Testis (tissue), 3 donors: ENCODE data around the gene SEC14L6. TPM values are rescaled to one million over a fixed set of nuclear protein-coding genes. Genes with fewer than 3 reads are reported as not detected.

Experiments
- DNase-seq: peaks from one replicate; pipeline ENCODE4 v3.0.0-alpha.2; 2019
- H3K27ac ChIP-seq, 2 donors: fragments of 200-600 bp; sonication (generic); one replicate each; pipeline ENCODE4 v1.5.1; 2019
- H3K27me3 ChIP-seq: fragments of 200-600 bp; sonication (generic); one replicate; pipeline ENCODE4 v1.5.1; 2019
- H3K36me3 ChIP-seq: fragments of 200-600 bp; sonication (generic); one replicate; pipeline ENCODE4 v1.5.1; 2017; ENCODE audit warnings: low read depth; ENCODE audit errors: missing control alignments
- H3K4me1 ChIP-seq: fragments of 200-600 bp; sonication (generic); one replicate; pipeline ENCODE4 v1.5.1; 2019
- H3K4me3 ChIP-seq, 2 donors: fragments of 200-600 bp; sonication (generic); one replicate each; pipeline ENCODE4 v1.5.1; 2017 to 2019
- H3K9me3 ChIP-seq: fragments of 200-600 bp; sonication (generic); one replicate; pipeline ENCODE4 v1.5.1; 2017
- CTCF ChIP-seq, 3 experiments: fragments of 450-650 bp in 2 of 3; fragments of 200-600 bp in 1 of 3; sonication (generic) in 1 of 3; IDR thresholded peaks; one replicate each; pipeline ENCODE4 v1.5.1; 2016 to 2019; ENCODE audit warnings: antibody characterized with exemption in 3 of 3, mild to moderate bottlenecking in 2 of 3, moderate library complexity in 1 of 3
- POLR2A ChIP-seq: fragments of 450-650 bp; IDR thresholded peaks from one replicate; pipeline ENCODE4 v1.6.1; 2017; ENCODE audit warnings: antibody characterized with exemption, mild to moderate bottlenecking, moderate library complexity
- WGBS, 2 donors: methylation state at CpG; one replicate each; pipeline ENCODE4 v1.1.5; 2018; 5-methylcytosine and 5-hydroxymethylcytosine counted together
- intact Hi-C: fragments of 100-400 bp; cut with DNase I; formaldehyde crosslinking; loops from one replicate; pipeline ENCODE4 v1.15.1; 2023; ENCODE audit warnings: low total_unique reads
- polyA plus RNA-seq: library from polyadenylated mRNA; stranded (reverse); fragments of 350-450 nt; fragmentation: Illumina TruSeq; extraction: RNeasy Lipid Tissue Mini Kit (QIAGEN cat#74804); gene quantifications from one replicate; pipeline ENCODE4 v1.2.3, GENCODE V29; 2014; ENCODE audit warnings: low read depth, low replicate concordance; ENCODE audit not compliant: insufficient read depth
- total RNA-seq, 2 donors: library from RNA; depleted of rRNA; stranded (reverse); fragments of >200 nt; gene quantifications; one replicate each; pipeline ENCODE4 v1.2.3, GENCODE V29; 2016

SEC14L6 gene
- total and polyA plus RNA-seq, 3 donors from 2014 or later = 12.3 to 28.2 (median 17.0) TPM

DNA sequence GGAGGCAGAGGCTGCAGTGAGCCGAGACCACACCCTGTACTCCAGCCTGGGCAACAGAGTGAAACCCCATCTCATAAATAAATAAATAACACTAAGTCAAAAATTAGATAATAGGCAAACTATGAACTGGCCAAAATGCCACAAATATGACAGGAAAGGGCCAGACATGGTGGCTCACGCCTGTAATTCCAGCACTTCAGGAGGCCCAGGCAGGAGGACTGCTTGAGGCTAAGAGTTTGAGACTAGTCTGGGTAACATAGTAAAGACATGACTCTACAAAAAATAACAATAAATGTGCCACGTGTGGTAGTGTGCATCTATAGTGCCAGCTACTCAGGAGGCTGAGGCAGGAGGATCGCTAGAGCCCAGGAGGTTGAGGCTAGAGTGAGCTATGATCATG, 19.9 kb downstream of the SEC14L6 start:
- H3K27ac ChIP-seq = no peak overlapping the region
- no peaks in the 10 kb centered on the region for H3K4me1 ChIP-seq
- H3K36me3 ChIP-seq = no peaks in the 10 kb centered on the region
- TF ChIP-seq CTCF (IDR thresholded peaks at IDR 0.05) (no peak), POLR2A (no peak)
- intact Hi-C loops = no loop called here
- no peak overlapping the region for H3K4me3 ChIP-seq
- DNase-seq = no peak
- H3K9me3 ChIP-seq = no peaks in the 10 kb centered on the region
- H3K27me3 ChIP-seq = no peaks in the 10 kb centered on the region
- WGBS, 2 donors = 86 to 87% methylated on average over 4 of the region's 4 CpGs

- Histone ChIP-seq H3K27me3 (no peaks in the 10 kb centered on the region), H3K27ac (no peak overlapping the region), H3K4me3 (no peak overlapping the region), H3K4me1 (no peaks in the 10 kb centered on the region), H3K9me3 (no peaks in the 10 kb centered on the region), H3K36me3 (no peaks in the 10 kb centered on the region)
- intact Hi-C loops = no loop called here
- TF ChIP-seq POLR2A (no peak), CTCF (IDR thresholded peaks at IDR 0.05) (no peak)
- no peak for DNase-seq
- WGBS, 2 donors = 84 to 89% methylated on average over 8 of the region's 8 CpGs
Observed at GRCh38 chr22:30523646-30524489, 22.7 kb downstream of the SEC14L6 start.

- no peak overlapping the region for H3K27ac ChIP-seq
- no peaks in the 10 kb centered on the region for H3K4me1 ChIP-seq
- intact Hi-C loops = no loop called here
- WGBS, 2 donors = 84% methylated on average over 5 of the region's 5 CpGs
- no peaks in the 10 kb centered on the region for H3K36me3 ChIP-seq
- DNase-seq = no peak
- TF ChIP-seq CTCF (IDR thresholded peaks at IDR 0.05) (no peak), POLR2A (no peak)
- H3K9me3 ChIP-seq = no peaks in the 10 kb centered on the region
- H3K4me3 ChIP-seq = no peak overlapping the region
- no peaks in the 10 kb centered on the region for H3K27me3 ChIP-seq
Observed at GRCh38 chr22:30521368-30522156, 25.0 kb downstream of the SEC14L6 start.

DNA sequence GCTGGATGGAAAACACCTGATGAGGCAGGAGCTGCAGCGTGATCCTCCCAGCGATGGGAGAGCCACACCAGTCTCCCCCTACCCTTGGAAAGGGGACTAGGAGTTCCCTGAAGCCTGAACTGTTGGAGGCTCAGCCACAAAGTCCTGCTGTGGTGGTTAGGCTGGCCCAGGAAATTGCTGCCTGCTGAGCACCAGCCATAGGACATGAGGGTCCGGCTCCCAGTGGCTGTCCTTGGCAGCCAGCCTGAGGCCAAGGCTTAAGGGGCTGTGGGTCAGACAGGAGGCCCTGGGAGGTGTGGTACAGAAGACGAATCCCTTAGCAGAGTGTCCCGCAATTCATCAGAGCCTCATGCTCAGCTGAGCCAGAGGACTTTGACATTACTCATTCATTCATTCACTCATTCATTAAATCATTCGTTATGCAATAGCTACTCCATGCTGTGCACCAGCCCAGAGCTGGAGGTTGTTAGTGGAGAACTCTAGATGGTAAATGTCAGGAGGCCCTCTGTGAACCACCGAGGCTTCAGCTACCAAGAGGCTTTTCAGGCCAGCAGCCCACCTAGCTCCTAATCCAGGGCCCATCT, 26.6 kb downstream of the SEC14L6 start:
- H3K27me3 ChIP-seq = no peaks in the 10 kb centered on the region
- DNase-seq = no peak
- intact Hi-C loops = no loop called here
- H3K36me3 ChIP-seq = no peaks in the 10 kb centered on the region
- WGBS, 2 donors = 63 to 77% methylated on average over 7 of the region's 7 CpGs
- H3K4me1 ChIP-seq = no peaks in the 10 kb centered on the region
- H3K4me3 ChIP-seq = no peak overlapping the region
- H3K9me3 ChIP-seq = no peaks in the 10 kb centered on the region
- TF ChIP-seq CTCF (IDR thresholded peaks at IDR 0.05) = no peak
- H3K27ac ChIP-seq = no peak overlapping the region
